ENCODE data around the gene AVEN. TPM values are rescaled to one million over a fixed set of nuclear protein-coding genes. Genes with fewer than 3 reads are reported as not detected.

Gene AVEN
- total and polyA plus RNA-seq, 12 donors = 10.2 to 33.9 (median 20.0) TPM

DNA sequence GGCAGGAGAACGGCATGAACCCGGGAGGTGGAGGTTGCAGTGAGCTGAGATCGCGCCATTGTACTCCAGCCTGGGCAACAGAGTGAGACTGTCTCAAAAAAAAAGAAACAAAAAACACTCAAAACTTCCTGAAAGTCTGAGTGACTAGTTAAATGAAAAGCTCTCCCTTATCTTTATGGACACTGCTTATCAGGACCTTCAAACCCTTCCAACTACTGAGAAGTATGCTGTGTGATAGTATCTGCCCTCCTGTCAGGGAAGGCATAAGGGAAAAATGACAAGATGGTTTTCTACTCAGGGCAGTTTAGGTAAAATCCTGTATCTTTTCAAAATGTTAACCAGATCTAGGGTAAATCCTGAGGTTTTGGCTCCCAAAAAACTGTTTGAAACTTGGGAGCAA is 40.9 kb upstream of the AVEN start:
- ATAC-seq = no peak
- no peak for DNase-seq
- no peak for TF ChIP-seq CTCF (IDR thresholded peaks at IDR 0.05)
- H3K9me3 ChIP-seq = peaks cover 0 to 6% (median 0%) of the 10 kb centered on the region in 11 donors
- WGBS, 2 donors = 84 to 90% methylated on average over 4 of the region's 4 CpGs
- H3K4me1 ChIP-seq = no peaks in the 10 kb centered on the region
- H3K27me3 ChIP-seq = no peaks in the 10 kb centered on the region
- H3K27ac ChIP-seq = no peak overlapping the region
- H3K4me3 ChIP-seq = no peak overlapping the region
- H3K36me3 ChIP-seq = peaks cover 0 to 39% (median 11%) of the 10 kb centered on the region in 9 donors
- intact Hi-C loops (cut with DNase I) = no loop called here

- no peak for TF ChIP-seq CTCF (IDR thresholded peaks at IDR 0.05)
- Histone ChIP-seq H3K27me3 (no peaks in the 10 kb centered on the region), H3K9me3 (peaks cover 0 to 6% (median 0%) of the 10 kb centered on the region in 11 donors), H3K4me3 (no peak overlapping the region), H3K27ac (no peak overlapping the region), H3K36me3 (peaks cover 0 to 30% (median 5%) of the 10 kb centered on the region in 9 donors), H3K4me1 (no peaks in the 10 kb centered on the region)
- intact Hi-C loops (cut with DNase I) = no loop called here
- no peak for ATAC-seq
- 88 to 91% methylated on average over 3 of the region's 3 CpGs for WGBS, 2 donors
- no peak for DNase-seq
These were observed 39.9 kb upstream of the AVEN start for GRCh38 chr15:34078900-34079299.

DNA sequence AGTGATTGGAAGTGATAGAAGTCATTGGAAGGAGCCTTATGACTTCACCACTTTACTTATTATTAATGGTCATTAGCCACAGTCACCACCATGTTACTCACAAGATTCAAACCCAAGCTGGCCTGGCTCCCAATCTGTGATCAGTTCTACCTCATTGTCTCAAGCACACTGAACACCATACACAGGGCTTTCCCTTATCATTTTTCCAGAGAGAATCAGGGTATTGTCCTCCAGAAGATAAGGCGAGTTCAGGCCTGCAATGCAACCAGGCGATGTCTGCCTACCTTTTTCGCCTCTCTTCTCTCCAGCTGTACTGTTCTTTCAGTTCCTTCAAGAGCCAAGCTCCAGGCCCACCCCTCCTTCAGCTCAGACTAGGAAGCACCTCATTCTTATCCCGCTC is 37.8 kb upstream of the AVEN start:
- intact Hi-C loops (cut with DNase I) = no loop called here
- Histone ChIP-seq H3K9me3 (peaks cover 0 to 6% (median 0%) of the 10 kb centered on the region in 11 donors), H3K36me3 (peaks cover 0 to 10% (median 0%) of the 10 kb centered on the region in 9 donors), H3K4me1 (no peaks in the 10 kb centered on the region), H3K27me3 (no peaks in the 10 kb centered on the region), H3K27ac (no peak overlapping the region), H3K4me3 (no peak overlapping the region)
- ATAC-seq = no peak
- TF ChIP-seq CTCF (IDR thresholded peaks at IDR 0.05) = no peak
- no peak for DNase-seq
- WGBS, 2 donors = 90 to 93% methylated on average over 4 of the region's 4 CpGs

DNA sequence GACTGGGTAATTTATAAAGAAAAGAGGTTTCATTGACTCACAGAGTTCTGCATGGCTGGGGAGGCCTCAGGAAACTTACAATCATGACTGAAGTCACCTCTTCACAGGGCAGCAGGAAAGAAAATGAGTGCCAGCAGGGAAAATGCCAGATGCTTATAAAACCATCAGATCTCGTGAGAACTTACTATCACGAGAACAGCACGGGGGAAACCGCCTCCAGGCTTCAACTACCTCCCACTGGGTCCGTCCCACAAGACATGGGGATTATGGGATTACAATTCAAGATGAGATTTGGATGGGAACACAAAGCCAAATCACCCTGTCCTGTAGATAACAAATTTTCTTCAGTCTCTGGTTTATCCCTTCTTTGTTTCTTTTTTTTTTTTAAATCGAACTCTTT is 31.0 kb upstream of the AVEN start:
- TF ChIP-seq CTCF (IDR thresholded peaks at IDR 0.05) = no peak
- no peak for ATAC-seq
- Histone ChIP-seq H3K27me3 (no peaks in the 10 kb centered on the region), H3K27ac (no peak overlapping the region), H3K4me3 (no peak overlapping the region), H3K36me3 (no peaks in the 10 kb centered on the region), H3K4me1 (no peaks in the 10 kb centered on the region), H3K9me3 (no peaks in the 10 kb centered on the region)
- WGBS, 2 donors = 65 to 69% methylated on average over 6 of the region's 6 CpGs
- DNase-seq = no peak
- intact Hi-C loops (cut with DNase I) = no loop called here
